ENCODE data around the gene RNF6.

RNF6 gene

GRCh38 chr13:26247011-26247410, 24.9 kb upstream of the RNF6 start:
- TF ChIP-seq ZNF274 (IDR thresholded peaks at IDR 0.05; ENCODE audit: low read depth, low read length) = no peak
- TF ChIP-seq YY1 (IDR thresholded peaks at IDR 0.05; ENCODE audit: insufficient read depth, insufficient read length) = no peak
- TF ChIP-seq SUZ12 (IDR thresholded peaks at IDR 0.05; ENCODE audit: extremely low read depth, insufficient read depth, insufficient read length) = no peak

GRCh38 chr13:26246154-26246553, 24.0 kb upstream of the RNF6 start:
- Histone ChIP-seq H3K9me3 (ENCODE audit: insufficient read depth, low read length) (no peaks in the 10 kb centered on the region), H3K36me3 (ENCODE audit: insufficient read depth, insufficient read length, low read length) (no peaks in the 10 kb centered on the region), H3K9ac (ENCODE audit: insufficient read length, low read depth) (no peak overlapping the region), H3K4me1 (ENCODE audit: insufficient read depth, insufficient read length) (no peaks in the 10 kb centered on the region), H3K4me3 (ENCODE audit: insufficient read length, low read depth) (no peak overlapping the region), H3K27me3 (ENCODE audit: insufficient read depth, insufficient read length) (no peaks in the 10 kb centered on the region)
- TF ChIP-seq YY1 (IDR thresholded peaks at IDR 0.05; ENCODE audit: insufficient read depth, insufficient read length) = no peak
- DNase-seq (ENCODE audit: low read depth, low spot score) = no peak

More at GRCh38 chr13:26247011-26247410, 24.9 kb upstream of the RNF6 start:
- no peak for DNase-seq (ENCODE audit: low read depth, low spot score)
- no peaks in the 10 kb centered on the region for H3K4me1 ChIP-seq (ENCODE audit: insufficient read depth, insufficient read length)
- no peaks in the 10 kb centered on the region for H3K27me3 ChIP-seq (ENCODE audit: insufficient read depth, insufficient read length)
- H3K9me3 ChIP-seq (ENCODE audit: insufficient read depth, low read length) = no peaks in the 10 kb centered on the region
- H3K36me3 ChIP-seq (ENCODE audit: insufficient read depth, insufficient read length, low read length) = no peaks in the 10 kb centered on the region
- H3K9ac ChIP-seq (ENCODE audit: insufficient read length, low read depth) = no peak overlapping the region
- no peak overlapping the region for H3K4me3 ChIP-seq (ENCODE audit: insufficient read length, low read depth)

GRCh38 chr13:26236296-26236695, 14.2 kb upstream of the RNF6 start:
- Histone ChIP-seq H3K27me3 (ENCODE audit: insufficient read depth, insufficient read length) (no peaks in the 10 kb centered on the region), H3K9ac (ENCODE audit: insufficient read length, low read depth) (no peak overlapping the region), H3K36me3 (ENCODE audit: insufficient read depth, insufficient read length, low read length) (no peaks in the 10 kb centered on the region), H3K4me1 (ENCODE audit: insufficient read depth, insufficient read length) (no peaks in the 10 kb centered on the region), H3K9me3 (ENCODE audit: insufficient read depth, low read length) (no peaks in the 10 kb centered on the region), H3K4me3 (ENCODE audit: insufficient read length, low read depth) (no peak overlapping the region)
- no peak for DNase-seq (ENCODE audit: low read depth, low spot score)
- TF ChIP-seq ZNF274 (IDR thresholded peaks at IDR 0.05; ENCODE audit: low read depth, low read length) (no peak), SUZ12 (IDR thresholded peaks at IDR 0.05; ENCODE audit: extremely low read depth, insufficient read depth, insufficient read length) (no peak), YY1 (IDR thresholded peaks at IDR 0.05; ENCODE audit: insufficient read depth, insufficient read length) (no peak)

GRCh38 chr13:26230703-26231102, 8.6 kb upstream of the RNF6 start:
- Histone ChIP-seq H3K27me3 (ENCODE audit: insufficient read depth, insufficient read length) (no peaks in the 10 kb centered on the region), H3K9ac (ENCODE audit: insufficient read length, low read depth) (no peak overlapping the region), H3K9me3 (ENCODE audit: insufficient read depth, low read length) (no peaks in the 10 kb centered on the region), H3K4me3 (ENCODE audit: insufficient read length, low read depth) (no peak overlapping the region), H3K4me1 (ENCODE audit: insufficient read depth, insufficient read length) (no peaks in the 10 kb centered on the region), H3K36me3 (ENCODE audit: insufficient read depth, insufficient read length, low read length) (no peaks in the 10 kb centered on the region)
- no peak for TF ChIP-seq ZNF274 (IDR thresholded peaks at IDR 0.05; ENCODE audit: low read depth, low read length)
- no peak for TF ChIP-seq YY1 (IDR thresholded peaks at IDR 0.05; ENCODE audit: insufficient read depth, insufficient read length)
- TF ChIP-seq SUZ12 (IDR thresholded peaks at IDR 0.05; ENCODE audit: extremely low read depth, insufficient read depth, insufficient read length) = no peak
- DNase-seq (ENCODE audit: low read depth, low spot score) = no peak

GRCh38 chr13:26229080-26229615, 7.0 kb upstream of the RNF6 start:
- TF ChIP-seq ZNF274 (IDR thresholded peaks at IDR 0.05; ENCODE audit: low read depth, low read length) (no peak), SUZ12 (IDR thresholded peaks at IDR 0.05; ENCODE audit: extremely low read depth, insufficient read depth, insufficient read length) (no peak), YY1 (IDR thresholded peaks at IDR 0.05; ENCODE audit: insufficient read depth, insufficient read length) (no peak)

GRCh38 chr13:26228096-26228495, 6.0 kb upstream of the RNF6 start:
- TF ChIP-seq ZNF274 (IDR thresholded peaks at IDR 0.05; ENCODE audit: low read depth, low read length) (no peak), YY1 (IDR thresholded peaks at IDR 0.05; ENCODE audit: insufficient read depth, insufficient read length) (no peak), SUZ12 (IDR thresholded peaks at IDR 0.05; ENCODE audit: extremely low read depth, insufficient read depth, insufficient read length) (no peak)
- no peaks in the 10 kb centered on the region for H3K9me3 ChIP-seq (ENCODE audit: insufficient read depth, low read length)
- DNase-seq (ENCODE audit: low read depth, low spot score) = no peak

More at GRCh38 chr13:26229080-26229615, 7.0 kb upstream of the RNF6 start:
- Histone ChIP-seq H3K27me3 (ENCODE audit: insufficient read depth, insufficient read length) (no peaks in the 10 kb centered on the region), H3K36me3 (ENCODE audit: insufficient read depth, insufficient read length, low read length) (no peaks in the 10 kb centered on the region), H3K9ac (ENCODE audit: insufficient read length, low read depth) (no peak overlapping the region), H3K9me3 (ENCODE audit: insufficient read depth, low read length) (no peaks in the 10 kb centered on the region), H3K4me1 (ENCODE audit: insufficient read depth, insufficient read length) (no peaks in the 10 kb centered on the region), H3K4me3 (ENCODE audit: insufficient read length, low read depth) (no peak overlapping the region)
- no peak for DNase-seq (ENCODE audit: low read depth, low spot score)

GRCh38 chr13:26227166-26227971, 5.3 kb upstream of the RNF6 start:
- Histone ChIP-seq H3K4me3 (ENCODE audit: insufficient read length, low read depth) (no peak overlapping the region), H3K4me1 (ENCODE audit: insufficient read depth, insufficient read length) (no peaks in the 10 kb centered on the region), H3K27me3 (ENCODE audit: insufficient read depth, insufficient read length) (no peaks in the 10 kb centered on the region), H3K9ac (ENCODE audit: insufficient read length, low read depth) (no peak overlapping the region), H3K36me3 (ENCODE audit: insufficient read depth, insufficient read length, low read length) (no peaks in the 10 kb centered on the region), H3K9me3 (ENCODE audit: insufficient read depth, low read length) (no peaks in the 10 kb centered on the region)
- TF ChIP-seq SUZ12 (IDR thresholded peaks at IDR 0.05; ENCODE audit: extremely low read depth, insufficient read depth, insufficient read length) (no peak), ZNF274 (IDR thresholded peaks at IDR 0.05; ENCODE audit: low read depth, low read length) (no peak), YY1 (IDR thresholded peaks at IDR 0.05; ENCODE audit: insufficient read depth, insufficient read length) (no peak)
- no peak for DNase-seq (ENCODE audit: low read depth, low spot score)

More at GRCh38 chr13:26228096-26228495, 6.0 kb upstream of the RNF6 start:
- no peaks in the 10 kb centered on the region for H3K27me3 ChIP-seq (ENCODE audit: insufficient read depth, insufficient read length)
- H3K9ac ChIP-seq (ENCODE audit: insufficient read length, low read depth) = no peak overlapping the region
- H3K36me3 ChIP-seq (ENCODE audit: insufficient read depth, insufficient read length, low read length) = no peaks in the 10 kb centered on the region
- H3K4me3 ChIP-seq (ENCODE audit: insufficient read length, low read depth) = no peak overlapping the region
- H3K4me1 ChIP-seq (ENCODE audit: insufficient read depth, insufficient read length) = no peaks in the 10 kb centered on the region
